IMR-90 (cell line): Measurements from ENCODE around the gene C1R. TPM values are rescaled to one million over a fixed set of nuclear protein-coding genes. Genes with fewer than 3 reads are reported as not detected.

Source experiments
- ATAC-seq: fragments of 200-7000 bp; cut with Tn5 transposase; 2 replicates; pipeline ENCODE4 v1.9.1; 2020; ENCODE audit warnings: low read depth, mild to moderate bottlenecking, moderate library complexity
- BruUV-seq: library from RNA; stranded (reverse); fragments of 400-500 nt; replicated peaks from 2 replicates; lab custom pipeline; 2021; lab: Mats Ljungman, UMichigan
- CTCF ChIA-PET: fragments of 300-600 bp; formaldehyde crosslinking; extraction: SDS; loops from one replicate; lab custom pipeline; 2021; ENCODE audit warnings: antibody characterized with exemption; lab: Yijun Ruan, JAX
- POLR2A ChIA-PET: fragments of 300-600 bp; sonication (Branson Sonifier 250); formaldehyde crosslinking; loops from one replicate; lab custom pipeline; 2022; ENCODE audit warnings: antibody characterized with exemption; ENCODE audit not compliant: unreplicated experiment; lab: Charles Lee
- DNase-seq: peaks from one replicate; pipeline ENCODE4 v3.0.0; 2013
- H2AFZ ChIP-seq: replicated peaks from 2 replicates; pipeline ENCODE3; 2013; ENCODE audit warnings: low read length, mild to moderate bottlenecking; ENCODE audit not compliant: poor library complexity
- H2AK5ac ChIP-seq: 2 replicates; pipeline ENCODE4 v1.6.1; 2013; ENCODE audit warnings: low read depth, low read length, inconsistent platforms
- H2AK9ac ChIP-seq: replicated peaks from 2 replicates; pipeline ENCODE3; 2013; ENCODE audit warnings: mild to moderate bottlenecking, low read depth, low read length, moderate library complexity; ENCODE audit not compliant: poor library complexity
- H2BK120ac ChIP-seq: 2 replicates; pipeline ENCODE4 v1.6.1; 2013; ENCODE audit warnings: low read depth, low read length, inconsistent platforms
- H2BK15ac ChIP-seq: 3 replicates; pipeline ENCODE4 v1.6.1; 2013; ENCODE audit warnings: low read depth, low read length, inconsistent platforms
- H2BK20ac ChIP-seq: 2 replicates; pipeline ENCODE4 v1.6.1; 2013; ENCODE audit warnings: low read depth, mild to moderate bottlenecking, inconsistent platforms, low read length, moderate library complexity
- H2BK5ac ChIP-seq: 2 replicates; pipeline ENCODE4 v1.6.1; 2013; ENCODE audit warnings: mild to moderate bottlenecking, low read depth, low read length, inconsistent platforms; ENCODE audit not compliant: poor library complexity, severe bottlenecking
- H3K14ac ChIP-seq: replicated peaks from 2 replicates; pipeline ENCODE4 v1.6.1; 2013; ENCODE audit warnings: low read depth, low read length, inconsistent platforms
- H3K18ac ChIP-seq: 2 replicates; pipeline ENCODE4 v1.6.1; 2013; ENCODE audit warnings: low read depth, low read length, control low read depth
- H3K23ac ChIP-seq: 2 replicates; pipeline ENCODE4 v1.6.1; 2013; ENCODE audit warnings: low read depth, low read length, inconsistent platforms
- H3K27ac ChIP-seq: 2 replicates; pipeline ENCODE4 v1.5.1; 2013; ENCODE audit warnings: mild to moderate bottlenecking, control low read depth, low read length; ENCODE audit not compliant: insufficient read depth
- H3K27me3 ChIP-seq: 2 replicates; pipeline ENCODE4 v1.6.1; 2013; ENCODE audit warnings: low read length; ENCODE audit not compliant: control insufficient read depth, insufficient read depth
- H3K36me3 ChIP-seq: 2 replicates; pipeline ENCODE4 v1.6.1; 2013; ENCODE audit warnings: low read length, mixed read lengths; ENCODE audit not compliant: control insufficient read depth, insufficient read depth
- H3K4ac ChIP-seq: 2 replicates; pipeline ENCODE4 v1.6.1; 2013; ENCODE audit warnings: low read depth, low read length, inconsistent platforms
- H3K4me1 ChIP-seq: 2 replicates; pipeline ENCODE4 v1.6.1; 2013; ENCODE audit warnings: low read length, mixed read lengths; ENCODE audit not compliant: control insufficient read depth, insufficient read depth
- H3K4me2 ChIP-seq: 2 replicates; pipeline ENCODE4 v1.6.1; 2013; ENCODE audit warnings: low read depth, mild to moderate bottlenecking, control low read depth, low read length, moderate library complexity
- H3K4me3 ChIP-seq: 2 replicates; pipeline ENCODE4 v1.5.1; 2013; ENCODE audit warnings: low read depth, mild to moderate bottlenecking, control low read depth, low read length, moderate library complexity; ENCODE audit not compliant: insufficient read depth
- H3K56ac ChIP-seq: 2 replicates; pipeline ENCODE4 v1.6.1; 2013; ENCODE audit warnings: low read length, inconsistent platforms; ENCODE audit not compliant: insufficient read depth; ENCODE audit errors: extremely low read depth
- H3K79me1 ChIP-seq, 2 experiments: 2 replicates each; pipeline ENCODE4 v1.6.1; 2013; ENCODE audit warnings: low read length in 2 of 2, inconsistent platforms in 1 of 2, low read depth in 1 of 2
- H3K9ac ChIP-seq: 2 replicates; pipeline ENCODE4 v1.6.1; 2013; ENCODE audit warnings: low read depth, low read length, control low read depth
- H3K9me1 ChIP-seq: 2 replicates; pipeline ENCODE4 v1.6.1; 2013; ENCODE audit warnings: low read length, inconsistent platforms; ENCODE audit not compliant: insufficient read depth
- H3K9me3 ChIP-seq: 2 replicates; pipeline ENCODE4 v1.6.1; 2013; ENCODE audit warnings: low read length; ENCODE audit not compliant: control insufficient read depth, insufficient read depth
- H4K20me1 ChIP-seq: 2 replicates; pipeline ENCODE4 v1.6.1; 2013; ENCODE audit warnings: low read length, inconsistent platforms; ENCODE audit not compliant: insufficient read depth
- H4K5ac ChIP-seq: 2 replicates; pipeline ENCODE4 v1.6.1; 2013; ENCODE audit warnings: mild to moderate bottlenecking, low read depth, low read length, control low read depth
- H4K8ac ChIP-seq, 2 experiments: 2 replicates each; pipeline ENCODE4 v1.6.1; 2013; ENCODE audit warnings: low read depth in 2 of 2, low read length in 2 of 2, control low read depth in 1 of 2, inconsistent platforms in 1 of 2
- H4K91ac ChIP-seq: 2 replicates; pipeline ENCODE4 v1.6.1; 2013; ENCODE audit warnings: low read depth, low read length, inconsistent platforms; ENCODE audit not compliant: insufficient read depth
- CTCF ChIP-seq: conservative IDR thresholded peaks from 2 replicates; pipeline ENCODE4 v1.5.1; 2012; ENCODE audit warnings: mild to moderate bottlenecking, low read depth, low read length, improper control_type of control experiment
- MAFK ChIP-seq: IDR thresholded peaks from 2 replicates; pipeline ENCODE4 v1.6.1; 2012; ENCODE audit warnings: low read depth, low read length, improper control_type of control experiment
- MXI1 ChIP-seq: IDR thresholded peaks from 2 replicates; pipeline ENCODE4 v1.6.1; 2012; ENCODE audit warnings: low read depth, mild to moderate bottlenecking, low read length, moderate library complexity, borderline replicate concordance
- NFE2L2 ChIP-seq: fragments of 150-350 bp; IDR thresholded peaks from 2 replicates; pipeline ENCODE4 v1.6.1; 2016; ENCODE audit warnings: low read depth, mild to moderate bottlenecking, low read length
- POLR2A ChIP-seq: IDR thresholded peaks from 2 replicates; pipeline ENCODE4 v1.6.1; 2012; ENCODE audit warnings: mild to moderate bottlenecking, low read depth, low read length
- WGBS, 2 experiments: methylation state at CpG; one replicate each; pipeline versions ENCODE4 v1.1.5 to v1.1.7; 2013; ENCODE audit warnings: missing lambda C conversion rate in 2 of 2; ENCODE audit not compliant: insufficient read length in 1 of 2; ENCODE audit errors: extremely low coverage in 2 of 2; 5-methylcytosine and 5-hydroxymethylcytosine counted together
- dilution Hi-C: fragments of 300-500 bp; cut with HindIII; formaldehyde crosslinking; loops from one replicate; pipeline ENCODE4 v1.14.3; 2018; ENCODE audit warnings: low sequenced_read_pairs; ENCODE audit not compliant: unreplicated experiment
- in situ Hi-C: fragments of 300-500 bp; cut with MboI; formaldehyde crosslinking; loops from 3 replicates; pipeline ENCODE4 v1.14.3; 2019; ENCODE audit warnings: low sequenced_read_pairs, inconsistent platforms, mixed read lengths
- intact Hi-C: fragments of 100-400 bp; cut with micrococcal nuclease; formaldehyde crosslinking; loops from 2 replicates; pipeline ENCODE4 v1.10.0; 2022
- polyA plus RNA-seq, 3 experiments: library from polyadenylated mRNA; depleted of rRNA; stranded (reverse); fragments of >200 nt; gene quantifications; 2 replicates each; pipeline ENCODE4 v1.2.3, GENCODE V29; 2012; ENCODE audit warnings: low replicate concordance in 1 of 3
- total RNA-seq: library from RNA; depleted of rRNA; stranded (reverse); fragments of >200 nt; gene quantifications from 2 replicates; pipeline ENCODE4 v1.2.3, GENCODE V29; 2012
- TF ChIP-seq, protein P1 (sequence below): fragments of 150-350 bp; IDR thresholded peaks from 2 replicates; pipeline ENCODE4 v1.6.1; 2017; ENCODE audit warnings: mild to moderate bottlenecking, antibody characterized with exemption, low read length, low read depth

Gene C1R
- total and polyA plus RNA-seq, 2 of the 4 experiments (the other 2 are of a cell fraction): 38.4 to 165 TPM

DNA sequence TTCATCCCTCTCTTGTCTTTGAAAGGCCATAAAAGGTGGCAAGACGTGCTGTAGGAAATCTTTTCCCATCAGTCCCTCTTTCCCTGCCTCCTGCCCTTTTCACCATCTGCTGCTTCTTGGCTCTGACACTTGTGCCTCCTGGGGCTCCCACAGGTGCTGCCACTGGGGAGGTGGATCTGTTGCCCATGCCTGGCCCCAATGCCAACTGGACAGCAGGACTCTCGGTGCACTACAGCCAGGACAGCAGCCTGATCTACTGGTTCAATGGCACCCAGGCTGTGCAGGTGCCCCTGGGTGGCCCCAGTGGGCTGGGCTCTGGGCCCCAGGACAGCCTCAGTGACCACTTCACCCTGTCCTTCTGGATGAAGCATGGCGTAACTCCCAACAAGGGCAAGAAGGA is 44.4 kb upstream of the C1R start:
- Histone ChIP-seq H2AK5ac (no peak overlapping the region), H2AFZ (no peak overlapping the region), H3K27ac (no peak overlapping the region), H3K23ac (no peak overlapping the region), H4K20me1 (no peaks in the 10 kb centered on the region), H3K4ac (no peak overlapping the region), H3K4me1 (no peaks in the 10 kb centered on the region; the same call in 1 of the 2 replicates), H3K18ac (no peak overlapping the region), H4K5ac (no peak overlapping the region), H3K4me3 (no peak overlapping the region), H3K36me3 (peaks cover 56% of the 10 kb centered on the region), H4K8ac (no peak overlapping the region), H2BK20ac (no peak overlapping the region), H3K79me1 (0 out of 4 replicates have a peak, but pooled peaks cover 0 to 5% of the 10 kb centered on the region in 2 experiments), H3K9ac (no peak overlapping the region), H2BK120ac (no peak overlapping the region), H3K14ac (no peak overlapping the region), H2BK15ac (no peak overlapping the region), H3K9me3 (no peaks in the 10 kb centered on the region), H3K9me1 (peaks cover 6% of the 10 kb centered on the region; the same call in 1 of the 2 replicates), H3K56ac (no peak overlapping the region), H3K27me3 (no peaks in the 10 kb centered on the region), H4K91ac (no peak overlapping the region), H3K4me2 (no peak overlapping the region), H2AK9ac (no peak overlapping the region), H2BK5ac (no peak overlapping the region)
- dilution Hi-C loops (no loop called here), intact Hi-C loops (no loop called here), in situ Hi-C loops (no loop called here)
- CTCF ChIA-PET: no interaction called here
- no TSS peak for BruUV-seq
- no CpG with 5 or more reads among the region's 3 CpGs for WGBS, 2 experiments
- DNase-seq: no peak
- POLR2A ChIA-PET: no interaction called here
- TF ChIP-seq, protein P1, sequence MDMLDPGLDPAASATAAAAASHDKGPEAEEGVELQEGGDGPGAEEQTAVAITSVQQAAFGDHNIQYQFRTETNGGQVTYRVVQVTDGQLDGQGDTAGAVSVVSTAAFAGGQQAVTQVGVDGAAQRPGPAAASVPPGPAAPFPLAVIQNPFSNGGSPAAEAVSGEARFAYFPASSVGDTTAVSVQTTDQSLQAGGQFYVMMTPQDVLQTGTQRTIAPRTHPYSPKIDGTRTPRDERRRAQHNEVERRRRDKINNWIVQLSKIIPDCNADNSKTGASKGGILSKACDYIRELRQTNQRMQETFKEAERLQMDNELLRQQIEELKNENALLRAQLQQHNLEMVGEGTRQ: no peak
- TF ChIP-seq NFE2L2: no peak
- no peak for TF ChIP-seq MAFK
- no peak for TF ChIP-seq POLR2A
- no peak for TF ChIP-seq CTCF
- no peak for TF ChIP-seq MXI1
- no peak for ATAC-seq
